Upper lobe of right lung (tissue), 1 donor: ENCODE results near the gene FAAP100. TPM values are rescaled to one million over a fixed set of nuclear protein-coding genes. Genes with fewer than 3 reads are reported as not detected.

Experiments used
- ATAC-seq: fragments of 200-7000 bp; cut with Tn5 transposase; one replicate; pipeline ENCODE4 v1.9.1; 2020; ENCODE audit warnings: mild to moderate bottlenecking, moderate library complexity
- DNase-seq: peaks from one replicate; pipeline ENCODE4 v3.0.0-alpha.2; 2020
- H3K27ac ChIP-seq: fragments of 200-600 bp; one replicate; pipeline ENCODE4 v1.8.0; 2022
- H3K27me3 ChIP-seq: fragments of 200-600 bp; one replicate; pipeline ENCODE4 v1.8.0; 2022; ENCODE audit warnings: mild to moderate bottlenecking
- H3K36me3 ChIP-seq: fragments of 200-600 bp; one replicate; pipeline ENCODE4 v1.8.0; 2022
- H3K4me1 ChIP-seq: fragments of 200-600 bp; one replicate; pipeline ENCODE4 v1.8.0; 2022
- H3K4me3 ChIP-seq: fragments of 200-600 bp; one replicate; pipeline ENCODE4 v1.8.0; 2022; ENCODE audit warnings: mild to moderate bottlenecking
- H3K9me3 ChIP-seq: fragments of 200-600 bp; one replicate; pipeline ENCODE4 v1.8.0; 2022
- intact Hi-C: fragments of 100-400 bp; cut with DNase I; formaldehyde crosslinking; loops from one replicate; pipeline ENCODE4 v1.11.0; 2022
- total RNA-seq: library from RNA; stranded (reverse); fragmentation: NEBNext Ultra II Directional; extraction: Animal tissue kit (Norgen Biotek cat#: 25700); gene quantifications from one replicate; pipeline ENCODE4 v1.2.1, GENCODE V29; 2021
- TF ChIP-seq, protein P1 (sequence below): fragments of 200-600 bp; IDR thresholded peaks from one replicate; pipeline ENCODE4 v1.8.0; 2022; ENCODE audit warnings: antibody characterized with exemption
- donor health status: DM: no; HTN: yes; CAD: no; lungs with severe emphysema.

FAAP100 gene
- total RNA-seq, 1 donor from 2014 or later = 27.3 TPM

DNA sequence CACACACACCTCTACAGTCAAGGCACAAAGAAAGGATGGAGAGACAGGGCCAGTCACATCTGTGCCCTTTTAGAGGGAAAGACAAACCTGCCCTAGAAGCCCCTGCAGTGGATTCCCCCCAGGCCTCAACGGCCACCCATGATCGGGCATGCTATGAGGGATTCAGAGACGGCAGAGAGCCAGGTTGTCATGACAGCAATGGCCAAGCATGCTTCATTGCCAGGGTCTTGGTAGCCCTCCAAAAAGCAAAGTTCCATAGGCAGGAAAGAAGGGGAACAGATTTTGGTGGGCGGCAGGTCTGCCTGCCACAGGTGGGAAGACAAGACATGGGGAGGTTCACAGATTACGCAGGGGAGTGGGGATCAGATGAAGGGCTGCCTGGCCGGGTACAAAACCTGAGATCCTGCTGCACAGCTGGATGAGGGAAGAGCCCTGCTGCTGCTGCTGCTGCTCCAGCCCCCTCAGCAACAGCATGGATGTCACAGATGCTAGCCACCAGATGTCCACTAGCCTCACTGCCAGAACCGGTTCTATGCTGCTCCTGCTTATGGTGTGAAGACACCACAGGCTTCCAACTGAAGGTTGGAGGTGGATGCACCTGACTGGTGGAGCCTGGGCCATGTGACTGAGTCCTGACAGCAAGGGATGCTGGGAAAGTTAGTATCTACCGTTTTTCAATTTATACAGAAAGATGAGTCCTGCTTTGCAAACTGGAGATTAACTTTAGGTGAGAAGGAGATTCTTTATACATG lies 57.4 kb downstream of the FAAP100 start:
- no peak for DNase-seq
- Histone ChIP-seq H3K27me3 (no peaks in the 10 kb centered on the region), H3K4me1 (peaks cover 7% of the 10 kb centered on the region), H3K27ac (no peak overlapping the region), H3K9me3 (no peaks in the 10 kb centered on the region), H3K4me3 (no peak overlapping the region), H3K36me3 (no peaks in the 10 kb centered on the region)
- TF ChIP-seq, protein P1, sequence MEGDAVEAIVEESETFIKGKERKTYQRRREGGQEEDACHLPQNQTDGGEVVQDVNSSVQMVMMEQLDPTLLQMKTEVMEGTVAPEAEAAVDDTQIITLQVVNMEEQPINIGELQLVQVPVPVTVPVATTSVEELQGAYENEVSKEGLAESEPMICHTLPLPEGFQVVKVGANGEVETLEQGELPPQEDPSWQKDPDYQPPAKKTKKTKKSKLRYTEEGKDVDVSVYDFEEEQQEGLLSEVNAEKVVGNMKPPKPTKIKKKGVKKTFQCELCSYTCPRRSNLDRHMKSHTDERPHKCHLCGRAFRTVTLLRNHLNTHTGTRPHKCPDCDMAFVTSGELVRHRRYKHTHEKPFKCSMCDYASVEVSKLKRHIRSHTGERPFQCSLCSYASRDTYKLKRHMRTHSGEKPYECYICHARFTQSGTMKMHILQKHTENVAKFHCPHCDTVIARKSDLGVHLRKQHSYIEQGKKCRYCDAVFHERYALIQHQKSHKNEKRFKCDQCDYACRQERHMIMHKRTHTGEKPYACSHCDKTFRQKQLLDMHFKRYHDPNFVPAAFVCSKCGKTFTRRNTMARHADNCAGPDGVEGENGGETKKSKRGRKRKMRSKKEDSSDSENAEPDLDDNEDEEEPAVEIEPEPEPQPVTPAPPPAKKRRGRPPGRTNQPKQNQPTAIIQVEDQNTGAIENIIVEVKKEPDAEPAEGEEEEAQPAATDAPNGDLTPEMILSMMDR = no peak
- intact Hi-C loops = no loop called here
- no peak for ATAC-seq

DNA sequence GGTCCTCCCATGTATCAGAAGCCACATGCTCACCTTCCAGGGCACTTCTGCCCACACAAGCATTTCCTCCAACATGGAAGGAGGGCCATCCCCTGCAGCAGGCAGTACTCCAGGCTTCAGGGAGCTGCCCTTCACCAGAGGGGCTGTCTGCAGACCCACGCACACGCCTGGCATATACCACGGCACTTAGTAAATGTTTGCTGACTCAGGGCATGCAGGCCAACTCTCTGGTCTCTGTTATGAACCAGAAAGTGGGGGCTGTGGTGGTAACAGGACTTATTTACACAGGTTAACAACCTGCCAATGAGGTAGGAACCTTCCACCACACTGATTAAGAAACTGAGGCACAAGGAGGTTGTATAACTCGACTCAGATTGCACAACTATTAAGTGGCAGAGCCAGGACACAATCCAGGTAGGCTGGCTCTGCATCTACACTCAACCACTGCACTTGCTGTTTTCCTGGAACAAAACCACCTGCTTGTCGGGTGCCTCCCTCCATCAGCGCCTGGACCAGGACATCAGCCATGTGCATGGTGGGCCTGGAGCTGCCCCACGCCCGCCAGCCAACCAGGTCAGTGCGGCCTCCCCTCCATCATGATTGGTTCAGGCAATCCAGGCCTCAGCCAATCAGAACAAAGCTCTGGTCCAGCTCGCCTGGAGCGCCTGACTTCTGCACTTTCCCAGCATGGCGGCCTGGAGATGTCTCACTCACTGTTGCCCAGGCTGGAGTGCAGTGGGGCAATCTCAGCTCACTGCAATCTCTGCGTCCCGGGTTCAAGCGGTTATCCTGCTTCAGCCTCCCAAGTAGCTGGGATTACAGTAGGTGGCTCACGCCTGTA lies 58.7 kb downstream of the FAAP100 start:
- Histone ChIP-seq H3K27ac (no peak overlapping the region), H3K27me3 (no peaks in the 10 kb centered on the region), H3K36me3 (no peaks in the 10 kb centered on the region), H3K4me3 (no peak overlapping the region), H3K9me3 (no peaks in the 10 kb centered on the region), H3K4me1 (peaks cover 5% of the 10 kb centered on the region)
- ATAC-seq (peak; percentile 46), DNase-seq (no peak)
- TF ChIP-seq, protein P1 = no peak
- intact Hi-C loops = no loop called here

DNA sequence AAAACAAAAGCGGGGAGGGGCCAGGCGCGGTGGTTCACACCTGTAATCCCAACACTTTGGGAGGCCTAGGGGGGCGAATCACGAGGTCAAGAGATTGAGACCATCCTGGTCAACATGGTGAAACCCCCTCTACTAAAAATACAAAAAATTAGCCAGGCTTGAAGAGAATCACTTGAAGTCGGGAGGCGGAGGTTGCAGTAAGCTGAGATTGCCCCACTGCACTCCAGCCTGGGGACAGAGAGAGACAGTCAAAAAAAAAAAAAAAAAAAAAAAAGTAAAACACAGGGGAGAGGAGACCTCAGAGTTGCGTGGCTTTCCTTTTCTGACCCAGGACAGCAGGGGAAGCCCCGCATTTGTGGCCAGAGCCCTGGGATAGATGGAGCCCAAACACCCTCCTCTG lies 59.4 kb downstream of the FAAP100 start:
- intact Hi-C loops = no loop called here
- TF ChIP-seq, protein P1 = no peak
- Histone ChIP-seq H3K27ac (no peak overlapping the region), H3K4me3 (no peak overlapping the region), H3K36me3 (no peaks in the 10 kb centered on the region), H3K9me3 (no peaks in the 10 kb centered on the region), H3K4me1 (peaks cover 7% of the 10 kb centered on the region), H3K27me3 (no peaks in the 10 kb centered on the region)
- ATAC-seq (no peak), DNase-seq (no peak)

DNA sequence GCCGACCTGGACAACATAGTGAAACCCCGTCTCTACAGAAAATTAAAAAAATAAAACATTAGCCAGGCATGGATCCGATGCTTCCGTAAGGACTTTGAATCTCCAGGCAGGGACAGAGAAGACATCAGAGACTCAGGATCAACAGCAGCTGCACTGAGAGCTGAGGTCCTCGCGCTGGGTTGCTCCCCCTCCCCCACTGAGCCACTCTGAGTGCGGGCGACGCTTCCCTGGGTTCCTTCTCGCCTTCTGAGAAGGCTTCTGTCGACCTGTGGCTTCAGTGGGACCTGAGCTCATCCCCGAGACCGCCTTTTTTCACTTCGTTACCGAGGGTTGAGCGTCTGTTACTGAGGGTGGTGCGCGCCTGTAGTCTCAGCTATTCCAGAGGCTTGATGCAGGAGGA lies 60.0 kb downstream of the FAAP100 start:
- intact Hi-C loops = no loop called here
- TF ChIP-seq, protein P1 = no peak
- Histone ChIP-seq H3K9me3 (no peaks in the 10 kb centered on the region), H3K4me3 (no peak overlapping the region), H3K27me3 (no peaks in the 10 kb centered on the region), H3K4me1 (peaks cover 7% of the 10 kb centered on the region), H3K36me3 (no peaks in the 10 kb centered on the region), H3K27ac (no peak overlapping the region)
- DNase-seq = no peak
- ATAC-seq = no peak

DNA sequence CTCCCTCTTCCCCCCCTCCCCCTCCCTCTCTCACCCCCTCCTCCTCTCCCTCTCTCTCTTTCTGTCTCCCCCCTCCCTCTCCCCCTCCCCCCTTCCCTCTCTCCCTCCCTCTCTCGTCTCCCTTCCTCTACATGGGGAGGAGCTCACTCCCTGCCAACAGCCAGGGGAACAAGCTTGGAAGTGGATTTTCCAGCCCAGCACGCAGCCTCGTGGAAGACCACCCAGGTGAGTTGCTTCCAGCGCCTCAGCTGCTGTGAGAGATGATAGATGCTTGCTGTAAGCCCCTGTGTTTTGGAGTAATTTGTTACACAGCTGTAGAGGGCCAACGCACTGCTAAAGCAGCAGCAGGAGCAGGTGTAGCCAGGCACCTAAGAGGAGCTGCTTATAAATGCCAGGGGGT lies 60.4 kb downstream of the FAAP100 start:
- no peak overlapping the region for H3K27ac ChIP-seq
- H3K4me1 ChIP-seq = peaks cover 7% of the 10 kb centered on the region
- intact Hi-C loops = no loop called here
- TF ChIP-seq, protein P1 = no peak
- DNase-seq (no peak), ATAC-seq (no peak)
- H3K9me3 ChIP-seq = no peaks in the 10 kb centered on the region
- H3K36me3 ChIP-seq = no peaks in the 10 kb centered on the region
- no peak overlapping the region for H3K4me3 ChIP-seq
- H3K27me3 ChIP-seq = no peaks in the 10 kb centered on the region
